ENCODE measurements around the gene GALNT2.

- TF ChIP-seq ZNF274 (IDR thresholded peaks at IDR 0.05; ENCODE audit: low read depth, low read length) (no peak), SUZ12 (IDR thresholded peaks at IDR 0.05; ENCODE audit: extremely low read depth, insufficient read depth, insufficient read length) (no peak), YY1 (IDR thresholded peaks at IDR 0.05; ENCODE audit: insufficient read depth, insufficient read length) (no peak)
These were observed 139.2 kb downstream of the GALNT2 start for GRCh38 chr1:230206207-230206606.
